ENCODE measurements around the gene BEAN1. TPM values are rescaled to one million over a fixed set of nuclear protein-coding genes. Genes with fewer than 3 reads are reported as not detected.

The BEAN1 gene
- polyA plus RNA-seq, 1 donor from 2014 or later = not detected

DNA sequence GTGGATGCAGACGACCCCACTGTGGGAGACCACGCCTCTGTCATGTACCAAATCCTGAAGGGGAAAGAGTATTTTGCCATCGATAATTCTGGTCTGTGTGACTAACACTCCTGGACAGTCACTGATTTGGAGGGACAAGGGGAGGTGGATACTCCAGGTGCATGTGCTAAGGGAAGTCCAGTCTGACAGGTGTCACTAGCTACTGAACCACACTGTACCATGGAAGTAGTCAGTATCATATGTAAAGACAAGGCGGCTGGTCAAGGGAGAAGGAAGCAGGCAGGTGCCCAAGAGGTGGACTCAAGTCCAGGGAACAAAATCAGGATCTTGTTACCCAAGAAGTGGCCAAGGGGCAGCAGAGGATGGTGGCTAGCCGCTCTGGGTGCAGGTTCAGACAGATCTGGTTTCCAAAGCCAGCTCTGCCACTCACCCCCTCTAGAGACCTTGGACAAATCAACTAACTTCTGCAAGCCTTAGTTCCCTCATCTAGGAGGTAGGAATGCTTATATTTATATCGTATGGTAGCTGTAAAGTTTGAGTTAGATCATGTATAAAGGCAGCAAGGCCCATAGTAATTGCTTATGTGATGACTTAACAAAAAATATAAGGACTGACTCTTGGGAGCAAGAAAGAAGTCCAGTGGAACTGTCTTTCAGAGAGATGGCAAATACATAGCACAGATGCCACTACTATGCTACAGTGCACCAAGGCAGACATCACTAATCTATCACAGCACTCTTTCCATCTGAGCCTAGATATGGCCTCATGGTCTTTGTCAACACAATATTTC is 38.5 kb upstream of the BEAN1 start:
- Mint-ChIP-seq H3K9me3 (peaks cover 0 to 1% (median 0%) of the 10 kb centered on the region in 3 donors), H3K36me3 (peaks cover 2% of the 10 kb centered on the region), H3K4me1 (no peaks in the 10 kb centered on the region), H3K4me3 (no peak overlapping the region), H3K27me3 (peaks cover 5% of the 10 kb centered on the region), H3K27ac (no peak overlapping the region)

DNA sequence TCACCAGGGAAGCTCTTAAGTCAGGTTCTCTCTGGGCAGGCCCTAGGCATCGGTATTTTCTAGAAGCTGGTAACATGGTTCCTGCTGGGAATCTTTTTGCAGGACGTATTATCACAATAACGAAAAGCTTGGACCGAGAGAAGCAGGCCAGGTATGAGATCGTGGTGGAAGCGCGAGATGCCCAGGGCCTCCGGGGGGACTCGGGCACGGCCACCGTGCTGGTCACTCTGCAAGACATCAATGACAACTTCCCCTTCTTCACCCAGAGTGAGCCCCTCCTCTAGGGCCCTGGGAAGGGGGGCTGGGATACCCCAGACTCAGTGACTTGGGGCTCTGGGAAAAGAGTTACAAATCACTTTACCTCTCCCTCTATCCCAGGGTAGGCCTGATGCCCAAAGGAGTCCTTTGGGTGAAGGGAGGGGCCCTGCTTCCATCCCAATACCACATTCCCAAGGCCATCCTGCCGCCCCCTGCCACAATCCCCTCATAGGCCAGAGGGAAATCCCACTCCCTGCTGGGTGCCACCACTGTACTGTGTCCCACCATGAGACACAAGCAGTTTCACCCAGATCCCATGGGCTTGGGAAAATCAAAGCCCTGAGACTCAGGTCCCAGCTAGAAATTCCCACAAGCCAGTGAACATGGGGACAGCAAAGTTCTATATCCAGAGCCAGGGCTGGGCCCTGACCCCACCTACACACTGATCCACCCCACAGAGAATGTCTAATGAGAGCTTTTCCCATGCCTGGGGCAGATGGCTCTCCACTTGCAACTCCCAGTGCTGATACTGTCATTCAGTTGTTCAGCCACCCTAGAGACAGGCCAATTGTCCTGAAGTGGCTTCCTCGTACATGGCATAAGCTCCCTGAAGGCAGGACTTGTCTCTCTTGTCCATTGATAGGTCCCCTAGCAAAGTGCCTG is 37.6 kb upstream of the BEAN1 start:
- peaks cover 0 to 1% (median 0%) of the 10 kb centered on the region in 3 donors for H3K9me3 Mint-ChIP-seq
- peaks cover 4% of the 10 kb centered on the region for H3K27me3 Mint-ChIP-seq
- H3K27ac Mint-ChIP-seq = peak overlapping the region in 1 of 3 donors; percentile 85
- no peaks in the 10 kb centered on the region for H3K4me1 Mint-ChIP-seq
- no peak overlapping the region for H3K4me3 Mint-ChIP-seq
- peaks cover 2% of the 10 kb centered on the region for H3K36me3 Mint-ChIP-seq

DNA sequence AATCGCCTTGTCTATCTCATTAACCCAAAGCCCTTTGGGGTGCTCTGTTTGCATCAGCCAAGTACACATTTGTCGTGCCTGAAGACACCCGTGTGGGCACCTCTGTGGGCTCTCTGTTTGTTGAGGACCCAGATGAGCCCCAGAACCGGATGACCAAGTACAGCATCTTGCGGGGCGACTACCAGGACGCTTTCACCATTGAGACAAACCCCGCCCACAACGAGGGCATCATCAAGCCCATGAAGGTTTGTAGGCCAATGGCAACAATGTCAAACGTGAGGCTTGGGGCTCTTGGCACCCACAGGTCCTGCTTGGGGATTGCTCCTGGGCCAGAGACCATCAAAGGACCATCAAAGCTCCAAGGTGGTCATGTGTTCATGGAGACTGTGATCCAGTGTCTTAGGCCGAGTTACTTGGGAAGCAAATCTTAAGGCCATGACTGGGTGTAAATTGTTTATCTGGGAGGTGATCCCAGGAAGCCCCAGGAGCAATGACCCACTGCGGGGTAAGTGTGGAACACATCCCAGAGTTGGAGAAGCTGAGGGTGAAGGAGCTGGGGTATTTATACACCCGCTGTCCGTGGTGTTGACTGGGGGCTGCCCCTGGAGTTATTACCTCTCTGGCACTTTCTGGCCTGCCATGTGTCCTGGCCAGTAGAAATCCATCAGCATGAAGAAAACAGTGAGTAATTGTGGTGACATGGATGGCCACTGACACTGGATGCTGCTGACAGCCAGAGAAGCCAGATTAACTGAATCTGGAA is 36.6 kb upstream of the BEAN1 start:
- peaks cover 0 to 1% (median 0%) of the 10 kb centered on the region in 3 donors for H3K9me3 Mint-ChIP-seq
- H3K27me3 Mint-ChIP-seq = peaks cover 4% of the 10 kb centered on the region
- H3K27ac Mint-ChIP-seq = no peak overlapping the region
- no peak overlapping the region for H3K4me3 Mint-ChIP-seq
- H3K4me1 Mint-ChIP-seq = no peaks in the 10 kb centered on the region
- H3K36me3 Mint-ChIP-seq = peaks cover 2% of the 10 kb centered on the region

DNA sequence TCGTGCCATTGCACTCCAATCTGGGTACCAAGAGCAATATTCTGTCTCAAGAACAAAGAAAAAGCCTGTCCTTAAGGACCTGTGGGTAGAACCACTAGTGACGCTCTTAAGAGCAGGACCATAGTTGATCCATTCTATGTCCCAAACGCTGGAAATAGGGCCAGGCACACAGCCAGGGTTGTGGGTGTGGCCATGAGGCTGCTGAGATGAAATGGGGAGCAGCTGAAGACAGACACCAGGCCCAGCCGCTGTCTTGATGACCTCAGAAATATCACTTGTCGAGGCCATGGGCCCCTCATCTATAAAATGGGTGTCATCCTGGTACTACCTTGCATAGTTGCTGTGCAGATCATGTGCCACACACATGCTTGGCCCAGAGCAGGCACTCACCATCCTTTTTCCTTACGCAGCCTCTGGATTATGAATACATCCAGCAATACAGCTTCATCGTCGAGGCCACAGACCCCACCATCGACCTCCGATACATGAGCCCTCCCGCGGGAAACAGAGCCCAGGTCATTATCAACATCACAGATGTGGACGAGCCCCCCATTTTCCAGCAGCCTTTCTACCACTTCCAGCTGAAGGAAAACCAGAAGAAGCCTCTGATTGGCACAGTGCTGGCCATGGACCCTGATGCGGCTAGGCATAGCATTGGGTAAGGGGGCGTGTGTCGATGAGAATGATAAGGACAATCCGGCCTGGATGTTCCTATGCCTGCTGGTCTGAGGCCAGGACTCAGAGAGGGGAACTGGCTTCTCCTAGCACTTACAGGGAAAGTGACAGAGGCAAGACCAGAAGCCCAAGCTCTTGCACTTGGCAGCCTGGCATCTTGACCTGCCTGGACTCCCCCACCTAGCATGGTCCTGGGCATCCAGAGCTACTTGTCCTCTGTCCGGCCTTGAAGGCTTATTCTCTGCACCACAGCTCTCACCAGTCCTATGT is 35.1 kb upstream of the BEAN1 start:
- Mint-ChIP-seq H3K27ac (no peak overlapping the region), H3K4me3 (no peak overlapping the region), H3K27me3 (peaks cover 10% of the 10 kb centered on the region), H3K4me1 (no peaks in the 10 kb centered on the region), H3K36me3 (peaks cover 2% of the 10 kb centered on the region), H3K9me3 (no peaks in the 10 kb centered on the region)

DNA sequence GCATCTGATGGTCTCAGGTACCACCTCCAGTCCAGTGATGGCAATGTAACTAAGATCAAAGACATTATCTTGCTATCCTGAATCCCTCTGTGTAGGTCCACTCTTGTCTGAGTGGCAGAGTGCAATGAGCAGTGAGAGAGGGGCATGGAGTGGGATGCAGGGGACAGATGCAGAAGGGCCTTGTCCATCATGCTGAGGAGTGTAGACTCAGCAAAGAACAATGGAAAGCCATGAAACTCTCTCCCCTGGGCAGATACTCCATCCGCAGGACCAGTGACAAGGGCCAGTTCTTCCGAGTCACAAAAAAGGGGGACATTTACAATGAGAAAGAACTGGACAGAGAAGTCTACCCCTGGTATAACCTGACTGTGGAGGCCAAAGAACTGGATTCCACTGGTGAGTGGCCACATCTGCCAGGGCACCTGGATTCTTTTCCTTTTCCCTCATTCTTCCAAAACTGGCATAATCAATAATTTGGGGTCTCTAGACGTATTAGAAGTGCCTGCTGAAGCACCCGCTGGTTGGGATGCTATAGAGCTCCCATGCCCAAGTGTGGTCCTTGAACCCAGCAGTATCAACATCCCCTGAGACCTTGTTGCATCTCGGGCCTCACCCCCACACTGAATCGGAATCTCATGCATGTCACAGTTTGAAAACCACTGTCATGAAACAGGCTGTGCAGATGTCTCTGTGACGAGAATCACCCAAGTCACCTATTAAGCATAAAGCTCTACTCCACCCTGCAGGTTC is 31.1 kb upstream of the BEAN1 start:
- Mint-ChIP-seq H3K27me3 (peaks cover 21% of the 10 kb centered on the region), H3K36me3 (peaks cover 1% of the 10 kb centered on the region), H3K4me3 (no peak overlapping the region), H3K9me3 (no peaks in the 10 kb centered on the region), H3K4me1 (no peaks in the 10 kb centered on the region), H3K27ac (no peak overlapping the region)

DNA sequence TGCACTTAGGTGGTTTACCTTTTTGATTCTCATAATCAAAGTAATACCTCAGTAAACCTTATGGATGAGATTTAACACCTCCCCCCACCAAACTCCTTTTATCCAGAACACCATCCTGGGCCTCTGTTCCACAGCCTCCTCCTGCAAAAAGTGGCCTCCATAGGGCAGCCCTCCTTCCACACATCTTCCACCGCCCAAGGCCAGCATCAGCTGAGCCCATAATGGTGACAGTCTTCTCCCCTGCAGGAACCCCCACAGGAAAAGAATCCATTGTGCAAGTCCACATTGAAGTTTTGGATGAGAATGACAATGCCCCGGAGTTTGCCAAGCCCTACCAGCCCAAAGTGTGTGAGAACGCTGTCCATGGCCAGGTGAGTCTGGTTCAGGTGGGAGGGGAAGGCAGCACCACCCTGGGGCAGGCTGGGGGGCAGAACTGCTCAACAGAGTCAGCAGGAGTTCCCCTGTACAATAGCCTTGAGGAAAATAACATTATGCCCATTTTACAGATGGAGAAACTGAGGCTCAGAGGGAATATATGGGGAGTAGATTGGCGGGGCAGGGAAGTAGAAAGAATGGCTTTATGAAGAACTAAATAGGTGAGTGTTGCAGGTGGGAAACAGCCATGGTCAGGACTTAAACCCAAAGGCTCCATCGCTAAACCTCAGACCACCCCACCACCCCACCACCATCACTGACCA is 29.2 kb upstream of the BEAN1 start:
- Mint-ChIP-seq H3K27me3 (peaks cover 24% of the 10 kb centered on the region), H3K4me3 (no peak overlapping the region), H3K9me3 (no peaks in the 10 kb centered on the region), H3K27ac (no peak overlapping the region), H3K36me3 (no peaks in the 10 kb centered on the region), H3K4me1 (no peaks in the 10 kb centered on the region)

DNA sequence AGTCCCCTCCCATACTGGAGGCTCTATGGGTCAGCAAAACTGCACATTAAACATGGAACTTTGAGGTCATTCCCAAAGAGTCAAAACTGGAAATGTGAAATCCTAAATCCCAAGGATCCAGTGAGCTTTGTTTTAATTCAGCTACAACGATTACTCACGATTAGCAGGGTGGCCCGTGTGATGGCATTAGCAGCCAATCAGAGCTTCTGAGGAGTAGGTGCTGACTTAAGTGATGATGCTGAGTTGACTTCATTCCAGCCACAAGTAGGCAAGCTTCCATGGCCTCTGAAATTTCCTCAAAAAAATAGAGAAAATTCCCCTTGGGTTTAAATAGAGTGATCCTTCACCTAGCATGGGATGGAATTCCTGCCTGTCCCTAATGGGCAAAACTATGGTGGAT is 28.1 kb upstream of the BEAN1 start:
- Mint-ChIP-seq H3K27me3 (peaks cover 26% of the 10 kb centered on the region), H3K27ac (no peak overlapping the region), H3K4me3 (no peak overlapping the region), H3K4me1 (no peaks in the 10 kb centered on the region), H3K36me3 (no peaks in the 10 kb centered on the region), H3K9me3 (no peaks in the 10 kb centered on the region)

DNA sequence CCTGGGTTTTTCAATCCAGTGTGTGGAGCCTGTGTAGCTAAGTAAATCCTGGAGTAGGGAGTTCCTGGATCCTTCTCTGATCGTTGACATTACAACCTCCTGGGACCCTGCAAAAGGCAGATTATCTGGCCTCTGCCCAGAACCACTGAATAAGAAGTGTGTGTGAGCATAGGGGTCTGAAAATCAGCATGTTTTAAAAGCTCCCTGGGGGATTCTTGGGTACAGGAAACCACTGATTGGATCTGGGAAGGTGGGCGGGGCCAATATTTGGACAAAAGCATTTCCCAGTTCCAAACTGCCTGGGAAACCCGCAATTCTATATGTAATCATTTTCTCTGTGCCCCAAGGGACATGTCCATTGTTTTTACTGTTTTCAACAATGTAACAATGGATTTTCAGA is 27.2 kb upstream of the BEAN1 start:
- Mint-ChIP-seq H3K4me3 (no peak overlapping the region), H3K36me3 (no peaks in the 10 kb centered on the region), H3K9me3 (peaks cover 0 to 1% (median 0%) of the 10 kb centered on the region in 3 donors), H3K4me1 (no peaks in the 10 kb centered on the region), H3K27me3 (peaks cover 28% of the 10 kb centered on the region), H3K27ac (no peak overlapping the region)

DNA sequence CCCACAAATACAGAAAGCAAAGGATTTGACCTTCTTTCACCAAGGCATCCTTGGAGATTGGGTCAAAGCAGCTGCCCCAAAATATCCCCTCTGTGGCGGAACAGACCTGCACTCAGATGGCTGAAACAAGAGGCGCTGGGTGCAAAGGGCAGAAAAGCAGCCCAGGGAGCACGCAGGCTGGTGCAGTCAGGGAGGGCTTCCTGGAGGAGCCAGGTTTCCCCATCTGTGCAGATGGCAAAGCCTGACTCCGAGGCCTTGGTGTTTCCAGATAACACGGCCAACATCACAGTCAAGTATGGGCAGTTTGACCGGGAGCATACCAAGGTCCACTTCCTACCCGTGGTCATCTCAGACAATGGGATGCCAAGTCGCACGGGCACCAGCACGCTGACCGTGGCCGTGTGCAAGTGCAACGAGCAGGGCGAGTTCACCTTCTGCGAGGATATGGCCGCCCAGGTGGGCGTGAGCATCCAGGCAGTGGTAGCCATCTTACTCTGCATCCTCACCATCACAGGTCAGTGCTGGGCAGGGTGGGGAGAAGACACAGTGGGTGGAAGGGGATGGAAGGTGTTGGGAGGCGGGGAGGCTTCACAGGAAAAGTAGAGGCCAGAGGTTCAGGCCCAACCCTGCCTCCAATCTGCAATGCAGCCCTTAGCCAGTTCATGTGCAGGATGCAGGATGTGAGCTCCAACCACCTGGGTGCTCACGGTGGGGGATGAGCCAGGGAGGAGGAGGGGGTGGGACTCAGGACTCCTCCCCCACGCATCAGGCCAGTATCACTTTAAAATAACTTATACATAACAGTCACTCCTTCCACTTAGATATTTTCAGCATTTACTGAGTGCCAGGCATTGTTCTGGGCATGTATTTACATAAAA is 26.4 kb upstream of the BEAN1 start:
- peaks cover 30% of the 10 kb centered on the region for H3K27me3 Mint-ChIP-seq
- no peaks in the 10 kb centered on the region for H3K36me3 Mint-ChIP-seq
- H3K4me1 Mint-ChIP-seq = no peaks in the 10 kb centered on the region
- H3K4me3 Mint-ChIP-seq = no peak overlapping the region
- H3K27ac Mint-ChIP-seq = no peak overlapping the region
- peaks cover 0 to 2% (median 0%) of the 10 kb centered on the region in 3 donors for H3K9me3 Mint-ChIP-seq

DNA sequence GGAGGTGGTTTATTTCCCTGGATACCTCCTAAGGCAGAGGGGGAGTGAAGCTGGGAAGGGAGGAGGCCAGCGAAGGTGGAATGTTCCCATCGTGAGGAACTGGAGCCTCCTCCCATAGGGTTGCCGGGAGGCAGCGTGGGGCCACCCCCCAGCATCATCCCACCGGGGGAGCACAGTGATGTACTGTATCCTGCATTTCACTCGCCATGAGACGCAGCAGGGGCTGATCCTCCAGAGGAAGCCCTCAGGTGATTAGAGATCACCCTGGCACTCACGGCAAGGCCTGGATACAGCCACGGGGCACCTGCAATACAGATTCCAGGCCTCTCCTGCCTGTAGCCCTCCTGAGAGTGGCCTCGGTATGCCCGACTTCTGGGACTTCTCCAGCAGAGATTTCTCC is 25.5 kb upstream of the BEAN1 start:
- Mint-ChIP-seq H3K27me3 (peaks cover 33% of the 10 kb centered on the region), H3K4me1 (no peaks in the 10 kb centered on the region), H3K9me3 (peaks cover 0 to 2% (median 0%) of the 10 kb centered on the region in 3 donors), H3K27ac (no peak overlapping the region), H3K36me3 (no peaks in the 10 kb centered on the region), H3K4me3 (no peak overlapping the region)

DNA sequence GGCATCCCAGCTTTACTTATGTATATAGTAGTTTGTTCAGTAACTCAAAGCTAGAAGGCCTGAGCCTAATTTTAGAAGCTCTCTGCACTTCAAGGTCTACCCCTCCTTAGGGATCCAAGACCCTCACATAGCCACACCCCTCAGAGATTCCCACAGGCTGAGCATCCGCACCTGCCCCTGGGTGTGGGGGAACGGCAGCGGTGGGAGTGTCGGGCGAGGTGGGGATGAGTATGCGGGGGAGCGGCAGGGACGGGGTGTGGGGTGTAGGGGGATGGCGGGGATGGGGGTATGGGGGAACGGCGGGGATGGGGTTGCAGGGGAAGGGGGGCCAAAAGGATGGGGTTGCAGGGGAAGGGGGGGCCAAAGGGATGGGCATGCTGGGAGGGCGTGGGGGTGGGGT is 24.9 kb upstream of the BEAN1 start:
- H3K9me3 Mint-ChIP-seq = peaks cover 0 to 2% (median 0%) of the 10 kb centered on the region in 3 donors

DNA sequence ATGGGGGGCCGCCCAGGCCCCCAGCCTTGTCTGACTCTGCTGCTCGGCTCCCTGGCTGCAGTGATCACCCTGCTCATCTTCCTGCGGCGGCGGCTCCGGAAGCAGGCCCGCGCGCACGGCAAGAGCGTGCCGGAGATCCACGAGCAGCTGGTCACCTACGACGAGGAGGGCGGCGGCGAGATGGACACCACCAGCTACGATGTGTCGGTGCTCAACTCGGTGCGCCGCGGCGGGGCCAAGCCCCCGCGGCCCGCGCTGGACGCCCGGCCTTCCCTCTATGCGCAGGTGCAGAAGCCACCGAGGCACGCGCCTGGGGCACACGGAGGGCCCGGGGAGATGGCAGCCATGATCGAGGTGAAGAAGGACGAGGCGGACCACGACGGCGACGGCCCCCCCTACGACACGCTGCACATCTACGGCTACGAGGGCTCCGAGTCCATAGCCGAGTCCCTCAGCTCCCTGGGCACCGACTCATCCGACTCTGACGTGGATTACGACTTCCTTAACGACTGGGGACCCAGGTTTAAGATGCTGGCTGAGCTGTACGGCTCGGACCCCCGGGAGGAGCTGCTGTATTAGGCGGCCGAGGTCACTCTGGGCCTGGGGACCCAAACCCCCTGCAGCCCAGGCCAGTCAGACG is 24.4 kb upstream of the BEAN1 start:
- H3K9me3 Mint-ChIP-seq = peaks cover 0 to 2% (median 0%) of the 10 kb centered on the region in 3 donors
- H3K36me3 Mint-ChIP-seq = no peaks in the 10 kb centered on the region
- H3K4me1 Mint-ChIP-seq = peaks cover 4% of the 10 kb centered on the region in 3 donors
- H3K27ac Mint-ChIP-seq = no peak overlapping the region
- peaks cover 38% of the 10 kb centered on the region for H3K27me3 Mint-ChIP-seq
- H3K4me3 Mint-ChIP-seq = no peak overlapping the region

More for the DNA sequence above, 24.9 kb upstream of the BEAN1 start:
- Mint-ChIP-seq H3K27ac (no peak overlapping the region), H3K4me3 (no peak overlapping the region), H3K36me3 (no peaks in the 10 kb centered on the region), H3K27me3 (peaks cover 38% of the 10 kb centered on the region), H3K4me1 (peaks cover 3 to 4% (median 4%) of the 10 kb centered on the region in 3 donors)
